ENCODE results near the gene ANKRD62.

DNA sequence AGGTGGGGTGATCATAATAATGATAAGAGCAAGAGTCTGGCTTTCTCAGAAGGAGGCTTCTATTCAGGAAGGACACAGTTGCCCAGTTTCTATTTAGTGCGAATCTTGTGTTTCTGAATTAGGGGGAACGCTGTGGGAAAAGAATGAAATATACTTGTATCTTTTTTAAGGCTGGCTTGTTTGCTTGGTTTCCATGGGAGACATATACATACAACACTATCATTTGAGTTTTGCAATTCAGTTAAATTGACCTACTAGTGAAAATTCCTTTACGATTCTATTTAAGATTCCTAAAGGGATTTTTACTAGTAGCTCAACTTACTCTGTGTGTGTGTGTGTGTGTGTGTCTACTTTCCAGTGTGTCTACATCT, 24.7 kb upstream of the ANKRD62 start:
- TF ChIP-seq ZNF530 (tag by site-specific recombination; IDR thresholded peaks at IDR 0.05; ENCODE audit: low read depth) (no peak), CTCF (tag by site-specific recombination; IDR thresholded peaks at IDR 0.05) (no peak)

Data from HEK293 (cell line).